ENCODE data around the gene SNTG2.

The SNTG2 gene

DNA sequence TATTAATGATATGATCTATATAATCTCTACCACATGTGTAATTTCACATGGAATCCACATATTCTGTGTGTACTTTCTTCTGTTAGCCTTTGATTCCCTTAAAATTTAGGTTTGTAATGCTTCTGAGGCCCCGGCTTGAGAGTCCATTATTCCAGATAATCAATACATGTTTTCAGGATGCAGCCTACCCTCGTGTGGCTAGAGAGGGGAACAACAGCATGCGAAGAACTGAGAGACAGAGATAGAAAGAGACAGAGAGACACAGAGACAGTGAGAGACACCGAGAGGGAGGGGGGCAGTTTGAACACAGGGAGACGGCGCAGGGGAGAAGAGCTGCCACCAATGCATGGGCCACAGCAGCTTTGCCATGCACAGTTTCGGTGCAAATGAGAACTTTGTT is 185.4 kb downstream of the SNTG2 start:
- H3K27ac ChIP-seq, result no peak overlapping the region
- H3K4me3 ChIP-seq (ENCODE audit: low read depth, low read length), result no peak overlapping the region
- DNase-seq, result peak; percentile 53

DNA sequence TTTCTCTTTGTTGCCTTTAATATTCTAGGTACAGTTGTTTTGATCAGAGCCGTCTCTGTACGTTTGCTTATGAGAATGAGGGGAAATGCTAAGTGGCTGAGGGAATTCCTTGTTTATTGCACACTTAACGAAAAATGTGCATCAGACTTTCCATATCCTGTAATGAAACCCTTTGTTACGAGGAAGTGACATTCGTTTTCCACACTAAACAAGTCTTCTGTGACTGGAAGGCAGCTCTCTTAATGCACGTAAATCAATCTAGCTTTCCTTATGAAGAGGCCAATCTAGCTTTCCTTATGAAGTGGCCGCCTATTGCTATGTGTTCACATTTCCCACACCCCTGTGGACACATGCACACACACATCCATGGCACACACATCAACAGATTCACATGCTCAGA is 186.2 kb downstream of the SNTG2 start:
- H3K4me3 ChIP-seq (ENCODE audit: low read depth, low read length), result no peak overlapping the region
- no peaks in the 10 kb centered on the region for H3K36me3 ChIP-seq

More for the DNA sequence above, 185.4 kb downstream of the SNTG2 start:
- no peaks in the 10 kb centered on the region for H3K9me3 ChIP-seq (ENCODE audit: severe bottlenecking)
- no peaks in the 10 kb centered on the region for H3K36me3 ChIP-seq
- TF ChIP-seq, protein P1, sequence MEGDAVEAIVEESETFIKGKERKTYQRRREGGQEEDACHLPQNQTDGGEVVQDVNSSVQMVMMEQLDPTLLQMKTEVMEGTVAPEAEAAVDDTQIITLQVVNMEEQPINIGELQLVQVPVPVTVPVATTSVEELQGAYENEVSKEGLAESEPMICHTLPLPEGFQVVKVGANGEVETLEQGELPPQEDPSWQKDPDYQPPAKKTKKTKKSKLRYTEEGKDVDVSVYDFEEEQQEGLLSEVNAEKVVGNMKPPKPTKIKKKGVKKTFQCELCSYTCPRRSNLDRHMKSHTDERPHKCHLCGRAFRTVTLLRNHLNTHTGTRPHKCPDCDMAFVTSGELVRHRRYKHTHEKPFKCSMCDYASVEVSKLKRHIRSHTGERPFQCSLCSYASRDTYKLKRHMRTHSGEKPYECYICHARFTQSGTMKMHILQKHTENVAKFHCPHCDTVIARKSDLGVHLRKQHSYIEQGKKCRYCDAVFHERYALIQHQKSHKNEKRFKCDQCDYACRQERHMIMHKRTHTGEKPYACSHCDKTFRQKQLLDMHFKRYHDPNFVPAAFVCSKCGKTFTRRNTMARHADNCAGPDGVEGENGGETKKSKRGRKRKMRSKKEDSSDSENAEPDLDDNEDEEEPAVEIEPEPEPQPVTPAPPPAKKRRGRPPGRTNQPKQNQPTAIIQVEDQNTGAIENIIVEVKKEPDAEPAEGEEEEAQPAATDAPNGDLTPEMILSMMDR (IDR thresholded peaks at IDR 0.05; ENCODE audit: low read depth, low read length), result peak; percentile 60
- H3K27me3 ChIP-seq (ENCODE audit: insufficient read depth, low read depth, severe bottlenecking), result no peaks in the 10 kb centered on the region

DNA sequence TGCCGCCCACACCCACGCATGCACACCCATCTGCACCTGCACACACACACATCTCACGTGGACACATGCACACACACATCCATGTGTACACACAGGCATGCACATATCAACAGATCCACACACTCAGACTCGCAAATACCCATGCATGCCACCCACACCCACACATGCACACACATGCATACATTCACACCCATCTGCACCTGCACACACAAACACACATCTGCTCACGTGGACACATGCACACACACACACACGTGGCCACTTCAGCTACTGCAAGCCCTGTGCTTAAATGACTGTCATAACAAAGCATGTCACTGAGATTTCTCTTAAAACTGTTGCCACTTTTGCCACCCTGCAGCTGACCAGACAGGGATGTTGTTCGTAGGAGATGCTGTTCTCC is 186.6 kb downstream of the SNTG2 start:
- Histone ChIP-seq H3K9me3 (ENCODE audit: severe bottlenecking) (no peaks in the 10 kb centered on the region), H3K36me3 (no peaks in the 10 kb centered on the region), H3K4me3 (ENCODE audit: low read depth, low read length) (no peak overlapping the region), H3K27me3 (ENCODE audit: insufficient read depth, low read depth, severe bottlenecking) (no peaks in the 10 kb centered on the region), H3K27ac (no peak overlapping the region)
- TF ChIP-seq, protein P1 (IDR thresholded peaks at IDR 0.05; ENCODE audit: low read depth, low read length), result no peak
- DNase-seq, result no peak

More for the DNA sequence above, 186.2 kb downstream of the SNTG2 start:
- TF ChIP-seq, protein P1 (IDR thresholded peaks at IDR 0.05; ENCODE audit: low read depth, low read length), result no peak
- Histone ChIP-seq H3K27ac (no peak overlapping the region), H3K9me3 (ENCODE audit: severe bottlenecking) (no peaks in the 10 kb centered on the region), H3K27me3 (ENCODE audit: insufficient read depth, low read depth, severe bottlenecking) (no peaks in the 10 kb centered on the region)
- DNase-seq, result no peak

DNA sequence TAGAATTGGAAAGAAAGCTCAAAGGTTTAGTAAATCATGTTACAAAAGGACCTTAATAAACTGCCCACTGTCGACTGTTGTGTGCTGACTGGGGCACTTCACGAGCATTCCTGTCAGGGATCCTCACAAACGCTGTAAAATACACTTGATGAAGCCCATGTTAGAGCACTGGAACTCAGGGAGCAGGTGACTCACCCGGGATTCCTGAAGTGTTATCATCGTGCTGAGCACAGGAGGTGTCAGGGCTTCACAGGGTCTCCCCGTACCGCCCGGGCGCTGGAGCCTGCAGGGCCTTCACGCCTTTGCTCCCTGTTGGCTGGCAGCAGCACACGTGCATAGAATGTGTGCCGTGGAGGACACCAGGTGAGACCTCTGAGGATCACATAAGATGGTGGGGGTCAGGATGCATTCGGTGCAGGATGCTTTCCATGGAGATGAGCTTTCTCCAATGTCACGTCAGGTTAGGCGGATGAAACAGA is 187.3 kb downstream of the SNTG2 start:
- H3K27me3 ChIP-seq (ENCODE audit: insufficient read depth, low read depth, severe bottlenecking), result no peaks in the 10 kb centered on the region
- no peak for DNase-seq
- no peak overlapping the region for H3K27ac ChIP-seq
- TF ChIP-seq, protein P1 (IDR thresholded peaks at IDR 0.05; ENCODE audit: low read depth, low read length), result no peak
- H3K4me3 ChIP-seq (ENCODE audit: low read depth, low read length), result no peak overlapping the region
- no peaks in the 10 kb centered on the region for H3K9me3 ChIP-seq (ENCODE audit: severe bottlenecking)
- H3K36me3 ChIP-seq, result no peaks in the 10 kb centered on the region

DNA sequence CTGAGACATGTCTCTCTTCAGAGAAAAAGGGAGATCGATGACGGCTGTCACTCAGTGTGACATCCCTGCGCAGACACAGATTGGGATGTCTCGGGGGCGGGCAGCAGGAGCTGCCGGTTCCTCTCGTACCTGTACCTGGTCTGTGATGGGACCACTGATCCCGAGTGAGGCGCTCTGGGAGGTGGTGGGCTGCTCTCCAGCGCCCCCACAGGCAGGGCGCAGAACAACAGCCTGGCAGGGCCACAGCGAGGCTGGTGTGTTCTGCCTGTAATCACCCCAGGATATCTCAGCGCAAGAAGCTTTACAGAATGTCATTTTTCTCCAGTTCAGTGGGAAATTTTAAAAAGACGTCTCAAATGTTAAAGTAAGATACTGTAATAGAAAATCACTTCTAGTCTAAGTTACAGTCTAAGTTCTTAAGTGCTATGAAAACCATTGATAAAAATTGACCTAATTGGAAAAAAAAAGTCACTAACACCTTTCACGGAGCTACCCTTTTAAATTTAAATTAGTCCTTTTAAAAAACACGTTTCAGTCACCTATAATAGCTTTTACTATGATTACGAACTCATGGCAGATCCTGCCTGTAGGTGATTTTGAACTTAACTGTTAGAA is 189.8 kb downstream of the SNTG2 start:
- TF ChIP-seq, protein P1 (IDR thresholded peaks at IDR 0.05; ENCODE audit: low read depth, low read length), result peak; percentile 98
- no peaks in the 10 kb centered on the region for H3K36me3 ChIP-seq
- peak; percentile 66 for DNase-seq
- no peaks in the 10 kb centered on the region for H3K9me3 ChIP-seq (ENCODE audit: severe bottlenecking)
- H3K27ac ChIP-seq, result no peak overlapping the region
- H3K4me3 ChIP-seq (ENCODE audit: low read depth, low read length), result no peak overlapping the region
- H3K27me3 ChIP-seq (ENCODE audit: insufficient read depth, low read depth, severe bottlenecking), result no peaks in the 10 kb centered on the region

DNA sequence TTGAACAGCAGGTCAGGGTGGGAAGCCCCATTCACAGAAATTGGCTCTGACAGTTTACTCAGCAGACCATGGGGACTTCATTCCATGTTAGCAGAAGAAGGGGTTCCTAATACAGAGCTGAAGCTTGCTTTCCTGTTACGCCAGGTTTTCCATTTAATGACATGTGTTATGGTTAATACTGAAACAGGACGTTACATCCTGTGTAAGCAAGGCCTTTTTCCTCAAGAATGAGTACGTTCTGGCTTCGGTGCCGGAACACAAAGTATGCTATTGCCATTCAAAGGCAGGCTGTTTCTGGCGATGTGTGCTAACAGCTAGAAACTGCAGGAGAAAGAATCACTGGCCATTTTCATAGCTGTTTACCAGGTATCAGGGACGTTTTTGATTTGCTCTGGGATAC is 190.4 kb downstream of the SNTG2 start:
- DNase-seq, result no peak
- TF ChIP-seq, protein P1 (IDR thresholded peaks at IDR 0.05; ENCODE audit: low read depth, low read length), result no peak
- H3K9me3 ChIP-seq (ENCODE audit: severe bottlenecking), result no peaks in the 10 kb centered on the region
- H3K27ac ChIP-seq, result no peak overlapping the region
- no peaks in the 10 kb centered on the region for H3K27me3 ChIP-seq (ENCODE audit: insufficient read depth, low read depth, severe bottlenecking)
- H3K4me3 ChIP-seq (ENCODE audit: low read depth, low read length), result no peak overlapping the region
- H3K36me3 ChIP-seq, result no peaks in the 10 kb centered on the region

All from WERI-Rb-1 (cell line).